22Rv1 (cell line): ENCODE results near the gene LINC00632.

Experiments used
- CTCF ChIP-seq: fragments of 450-650 bp; IDR thresholded peaks from 2 replicates; pipeline ENCODE4 v1.5.1; 2017; ENCODE audit warnings: mild to moderate bottlenecking
- ZFX ChIP-seq: fragments of 450-650 bp; IDR thresholded peaks from 2 replicates; pipeline ENCODE4 v1.6.1; 2017; ENCODE audit warnings: antibody characterized with exemption, borderline replicate concordance

- TF ChIP-seq CTCF (no peak), ZFX (no peak)
Measured at GRCh38 chrX:140756941-140757340, 47.4 kb downstream of the LINC00632 start.
